Prostate gland (tissue), 2 donors: ENCODE data around the gene BICDL2. TPM values are rescaled to one million over a fixed set of nuclear protein-coding genes. Genes with fewer than 3 reads are reported as not detected.

Experiments
- DNase-seq: peaks from one replicate; pipeline ENCODE4 v3.0.0-alpha.2; 2019; ENCODE audit warnings: low spot score
- H3K27ac ChIP-seq, 2 donors: fragments of 200-600 bp; sonication (generic); 2 replicates each; pipeline ENCODE4 v1.5.1; 2017 to 2019
- H3K27me3 ChIP-seq: fragments of 200-600 bp; sonication (generic); replicated peaks from 2 replicates; pipeline ENCODE4 v1.5.1; 2019; ENCODE audit not compliant: insufficient read depth
- H3K36me3 ChIP-seq, 2 donors: fragments of 200-600 bp; sonication (generic); 1 replicate in 1 of 2; 2 replicates in 1 of 2; pipeline versions ENCODE4 v1.5.1 to v1.8.1; 2017 to 2019
- H3K4me1 ChIP-seq: fragments of 200-600 bp; sonication (generic); replicated peaks from 2 replicates; pipeline ENCODE4 v1.5.1; 2019
- H3K4me3 ChIP-seq, 2 donors: fragments of 200-600 bp; sonication (generic); 2 replicates each; pipeline ENCODE4 v1.5.1; 2017 to 2019
- H3K9me3 ChIP-seq: fragments of 200-600 bp; sonication (generic); 2 replicates; pipeline ENCODE4 v1.5.1; 2017
- POLR2A ChIP-seq: fragments of 450-650 bp; IDR thresholded peaks from one replicate; pipeline ENCODE4 v1.6.1; 2016; ENCODE audit warnings: antibody characterized with exemption, mild to moderate bottlenecking
- POLR2AphosphoS5 ChIP-seq: sonication (generic); formaldehyde crosslinking; IDR thresholded peaks from one replicate; pipeline ENCODE4 v1.6.1; 2017; ENCODE audit warnings: antibody characterized with exemption
- WGBS: methylation state at CpG from one replicate; pipeline ENCODE4 v1.1.5; 2018; 5-methylcytosine and 5-hydroxymethylcytosine counted together
- intact Hi-C: fragments of 100-400 bp; cut with DNase I; formaldehyde crosslinking; loops from one replicate; pipeline ENCODE4 v1.14.2; 2022
- total RNA-seq, 2 donors: library from RNA; depleted of rRNA; stranded (reverse); fragments of >200 nt; gene quantifications; one replicate each; pipeline ENCODE4 v1.1.0, GENCODE V29; 2016
- TF ChIP-seq, protein P1 (sequence below), 4 experiments: fragments of 200-600 bp in 2 of 4; fragments of 450-650 bp in 2 of 4; sonication (generic) in 2 of 4; IDR thresholded peaks; 1 replicate in 3 of 4; 2 replicates in 1 of 4; pipeline ENCODE4 v1.5.1; 2016 to 2019; ENCODE audit warnings: antibody characterized with exemption in 4 of 4, mild to moderate bottlenecking in 2 of 4, moderate library complexity in 2 of 4

BICDL2 gene
- total RNA-seq, 2 donors from 2014 or later: 54.6 to 59.6 TPM

DNA sequence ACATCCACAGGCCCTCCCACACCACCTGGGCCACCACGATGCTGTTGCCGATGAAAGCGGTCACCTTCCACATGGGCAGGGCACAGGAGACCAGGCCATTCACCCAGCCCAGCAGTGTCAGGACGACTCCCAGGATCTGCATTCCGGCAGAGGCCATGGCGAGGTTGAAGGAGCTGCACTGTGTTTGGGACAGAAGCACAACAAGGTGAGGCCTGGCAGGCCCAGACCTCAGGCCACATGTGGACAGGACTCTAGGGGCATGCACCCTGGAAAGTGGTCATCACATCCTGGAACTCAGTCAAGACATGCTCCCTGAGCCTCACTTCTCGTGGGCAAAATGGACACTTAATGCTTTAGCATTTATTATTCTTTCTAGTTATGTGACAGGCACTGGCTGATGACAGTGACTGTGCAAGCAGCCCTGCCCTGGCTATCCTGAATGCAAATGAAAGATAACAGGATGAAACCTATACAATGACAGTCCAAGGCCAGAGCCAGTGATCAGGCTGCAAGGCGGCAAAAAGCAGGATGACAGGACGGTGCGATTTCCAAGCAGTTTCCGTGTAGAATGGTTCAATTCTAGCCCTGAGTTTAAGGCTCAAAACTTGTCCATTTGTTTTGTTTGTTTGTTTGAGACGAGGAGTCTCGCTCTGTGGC is 20.8 kb downstream of the BICDL2 start:
- Histone ChIP-seq H3K36me3 (no peaks in the 10 kb centered on the region), H3K4me3 (no peak overlapping the region), H3K27me3 (no peaks in the 10 kb centered on the region), H3K9me3 (no peaks in the 10 kb centered on the region), H3K4me1 (no peaks in the 10 kb centered on the region), H3K27ac (no peak overlapping the region)
- TF ChIP-seq POLR2A (no peak), POLR2AphosphoS5 (no peak)
- intact Hi-C loops: no loop called here
- WGBS: 85% methylated on average over 13 of the region's 13 CpGs
- no peak for DNase-seq

DNA sequence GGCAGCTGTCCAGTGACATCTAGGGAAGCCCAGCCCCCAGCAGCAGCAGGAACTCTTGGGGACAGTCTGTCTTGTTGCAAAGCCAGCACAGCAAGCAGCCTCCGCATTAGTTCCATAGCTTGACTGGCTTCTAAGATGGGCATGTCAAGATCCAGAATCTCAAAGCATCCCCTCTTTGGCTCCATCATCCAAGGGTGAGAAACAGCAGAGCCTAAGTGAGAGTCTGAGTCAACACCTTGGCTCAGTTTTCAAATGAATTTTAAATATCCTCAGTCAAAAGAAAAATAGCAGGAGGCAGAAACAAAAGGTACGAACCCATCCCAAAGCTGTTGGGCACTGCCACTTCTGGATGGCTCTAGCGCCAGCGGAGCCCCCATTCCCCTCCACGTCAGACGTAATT is 21.8 kb downstream of the BICDL2 start:
- no peaks in the 10 kb centered on the region for H3K9me3 ChIP-seq
- H3K27me3 ChIP-seq: no peaks in the 10 kb centered on the region
- 87% methylated on average over 6 of the region's 6 CpGs for WGBS
- H3K27ac ChIP-seq: no peak overlapping the region
- TF ChIP-seq, protein P1, sequence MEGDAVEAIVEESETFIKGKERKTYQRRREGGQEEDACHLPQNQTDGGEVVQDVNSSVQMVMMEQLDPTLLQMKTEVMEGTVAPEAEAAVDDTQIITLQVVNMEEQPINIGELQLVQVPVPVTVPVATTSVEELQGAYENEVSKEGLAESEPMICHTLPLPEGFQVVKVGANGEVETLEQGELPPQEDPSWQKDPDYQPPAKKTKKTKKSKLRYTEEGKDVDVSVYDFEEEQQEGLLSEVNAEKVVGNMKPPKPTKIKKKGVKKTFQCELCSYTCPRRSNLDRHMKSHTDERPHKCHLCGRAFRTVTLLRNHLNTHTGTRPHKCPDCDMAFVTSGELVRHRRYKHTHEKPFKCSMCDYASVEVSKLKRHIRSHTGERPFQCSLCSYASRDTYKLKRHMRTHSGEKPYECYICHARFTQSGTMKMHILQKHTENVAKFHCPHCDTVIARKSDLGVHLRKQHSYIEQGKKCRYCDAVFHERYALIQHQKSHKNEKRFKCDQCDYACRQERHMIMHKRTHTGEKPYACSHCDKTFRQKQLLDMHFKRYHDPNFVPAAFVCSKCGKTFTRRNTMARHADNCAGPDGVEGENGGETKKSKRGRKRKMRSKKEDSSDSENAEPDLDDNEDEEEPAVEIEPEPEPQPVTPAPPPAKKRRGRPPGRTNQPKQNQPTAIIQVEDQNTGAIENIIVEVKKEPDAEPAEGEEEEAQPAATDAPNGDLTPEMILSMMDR (IDR thresholded peaks at IDR 0.05): no peak
- TF ChIP-seq POLR2A (no peak), POLR2AphosphoS5 (no peak)
- DNase-seq: no peak
- H3K36me3 ChIP-seq: no peaks in the 10 kb centered on the region
- no peak overlapping the region for H3K4me3 ChIP-seq
- intact Hi-C loops: no loop called here
- peaks cover 6% of the 10 kb centered on the region for H3K4me1 ChIP-seq

DNA sequence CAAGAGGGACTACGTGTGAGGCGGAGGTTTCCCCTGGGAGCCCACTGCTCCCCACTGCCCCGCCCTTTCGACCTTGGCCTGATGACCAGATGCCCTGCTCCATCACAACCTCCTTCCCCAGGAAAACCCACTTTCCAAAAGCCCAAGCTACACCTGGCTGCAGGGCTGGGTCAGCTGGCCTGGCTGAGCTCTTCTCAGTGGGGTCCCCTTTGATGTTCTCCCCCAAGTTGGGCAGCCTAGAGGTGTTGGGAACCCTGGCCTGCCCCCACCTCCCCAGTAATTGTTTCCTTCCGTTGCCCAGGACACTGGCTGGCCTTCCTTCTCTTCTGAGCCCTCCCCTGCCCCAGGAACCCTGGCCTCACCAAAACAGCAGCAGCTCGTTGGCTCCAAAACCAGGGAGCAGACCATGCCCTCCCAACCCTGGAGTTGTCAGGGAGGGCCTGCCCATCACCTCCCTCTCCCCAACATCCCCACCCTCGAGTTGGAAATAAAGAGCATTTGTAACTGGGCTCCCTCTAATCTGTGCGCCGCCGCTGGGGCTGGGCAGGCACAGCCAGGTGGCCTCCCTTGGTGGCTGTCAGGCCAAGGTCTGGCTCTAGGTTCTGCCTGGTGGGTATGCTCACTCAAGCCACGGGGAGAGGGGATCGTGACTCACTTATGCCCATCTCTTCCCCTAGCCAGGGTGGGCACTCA is 22.6 kb downstream of the BICDL2 start:
- H3K27ac ChIP-seq: no peak overlapping the region
- no peaks in the 10 kb centered on the region for H3K9me3 ChIP-seq
- no peak for DNase-seq
- H3K4me1 ChIP-seq: peaks cover 7% of the 10 kb centered on the region
- no peaks in the 10 kb centered on the region for H3K27me3 ChIP-seq
- TF ChIP-seq, protein P1 (IDR thresholded peaks at IDR 0.05): no peak
- TF ChIP-seq POLR2AphosphoS5: no peak
- TF ChIP-seq POLR2A: no peak
- H3K36me3 ChIP-seq: no peaks in the 10 kb centered on the region
- WGBS: 81% methylated on average over 9 of the region's 12 CpGs
- intact Hi-C loops: no loop called here
- no peak overlapping the region for H3K4me3 ChIP-seq

DNA sequence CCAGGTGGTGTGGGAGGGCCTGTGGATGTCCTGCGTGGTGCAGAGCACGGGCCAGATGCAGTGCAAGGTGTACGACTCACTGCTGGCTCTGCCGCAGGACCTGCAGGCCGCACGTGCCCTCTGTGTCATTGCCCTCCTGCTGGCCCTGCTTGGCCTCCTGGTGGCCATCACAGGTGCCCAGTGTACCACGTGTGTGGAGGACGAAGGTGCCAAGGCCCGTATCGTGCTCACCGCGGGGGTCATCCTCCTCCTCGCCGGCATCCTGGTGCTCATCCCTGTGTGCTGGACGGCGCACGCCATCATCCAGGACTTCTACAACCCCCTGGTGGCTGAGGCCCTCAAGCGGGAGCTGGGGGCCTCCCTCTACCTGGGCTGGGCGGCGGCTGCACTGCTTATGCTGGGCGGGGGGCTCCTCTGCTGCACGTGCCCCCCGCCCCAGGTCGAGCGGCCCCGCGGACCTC is 23.2 kb downstream of the BICDL2 start:
- intact Hi-C loops: no loop called here
- H3K27me3 ChIP-seq: no peaks in the 10 kb centered on the region
- DNase-seq: no peak

DNA sequence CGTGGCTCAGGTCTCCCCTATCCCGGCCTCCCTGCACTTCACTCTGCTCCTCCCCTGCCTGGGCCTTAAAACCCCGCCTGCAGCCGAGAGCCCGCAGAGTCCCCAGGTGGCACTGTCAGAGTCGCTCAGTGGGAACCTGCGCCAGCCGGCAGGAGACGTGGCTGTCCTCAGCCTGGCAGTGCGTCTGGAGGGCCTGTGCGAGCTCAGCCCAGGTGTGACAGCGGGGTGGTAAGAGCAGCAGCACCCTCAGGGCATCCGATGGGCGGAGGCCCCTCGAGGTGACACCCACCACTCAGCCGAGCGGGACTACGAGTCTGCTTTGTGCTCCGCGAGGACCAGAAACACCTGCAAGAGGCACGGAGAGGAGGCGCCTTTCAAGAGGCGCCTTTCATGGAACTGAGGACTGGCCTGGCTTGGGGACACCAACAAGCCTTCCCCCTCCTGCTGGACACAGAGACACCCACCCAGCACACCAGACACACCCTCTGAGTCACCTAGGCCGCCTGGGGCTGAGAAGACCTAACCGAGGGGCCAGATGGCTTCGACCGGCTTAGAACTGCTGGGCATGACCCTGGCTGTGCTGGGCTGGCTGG is 23.8 kb downstream of the BICDL2 start, which contains the start of gene CLDN9:
CLDN9 (plus strand) TSS at position 96 of the 593 bp plus-strand sequence; CDS start at position 536, 440 bp downstream.
- Histone ChIP-seq H3K27me3 (no peaks in the 10 kb centered on the region), H3K27ac (no peak within 1 kb of the TSS), H3K36me3 (no peaks in the 10 kb centered on the region), H3K9me3 (no peaks in the 10 kb centered on the region), H3K4me3 (no peak within 1 kb of the TSS), H3K4me1 (peaks cover 7% of the 10 kb centered on the region)
- 42% methylated on average over 27 of the region's 27 CpGs for WGBS
- DNase-seq: no peak
- intact Hi-C loops: no loop called here
- TF ChIP-seq, protein P1 (IDR thresholded peaks at IDR 0.05): no peak
- TF ChIP-seq POLR2A (no peak), POLR2AphosphoS5 (no peak)

More for the DNA sequence above, 23.2 kb downstream of the BICDL2 start:
- Histone ChIP-seq H3K4me1 (peaks cover 7% of the 10 kb centered on the region), H3K4me3 (no peak overlapping the region), H3K9me3 (no peaks in the 10 kb centered on the region), H3K36me3 (no peaks in the 10 kb centered on the region), H3K27ac (no peak overlapping the region)
- TF ChIP-seq POLR2AphosphoS5: no peak
- TF ChIP-seq, protein P1 (IDR thresholded peaks at IDR 0.05): no peak
- no peak for TF ChIP-seq POLR2A
- 83% methylated on average over 17 of the region's 27 CpGs for WGBS
